Esophagus muscularis mucosa (tissue), 4 donors: ENCODE measurements around the gene DNAAF2. TPM values are rescaled to one million over a fixed set of nuclear protein-coding genes. Genes with fewer than 3 reads are reported as not detected.

ENCODE experiments used
- DNase-seq: peaks from one replicate; pipeline ENCODE4 v3.0.0-alpha.2; 2017; ENCODE audit errors: extremely low spot score
- H3K27ac ChIP-seq, 4 donors: fragments of 200-600 bp; sonication (generic); replicated peaks in 1 of 4; 1 replicate in 3 of 4; 2 replicates in 1 of 4; pipeline ENCODE4 v1.5.1; 2016 to 2019; ENCODE audit warnings: mild to moderate bottlenecking in 1 of 4
- H3K27me3 ChIP-seq, 4 donors: fragments of 200-600 bp; sonication (generic); one replicate each; pipeline versions ENCODE4 v1.5.1 to v1.6.0; 2016 to 2019
- H3K36me3 ChIP-seq, 4 donors: fragments of 200-600 bp; sonication (generic); one replicate each; pipeline ENCODE4 v1.5.1; 2016 to 2019
- H3K4me1 ChIP-seq, 4 donors: fragments of 200-600 bp; sonication (generic); one replicate each; pipeline ENCODE4 v1.5.1; 2016 to 2019
- H3K4me3 ChIP-seq, 4 donors: fragments of 200-600 bp; sonication (generic); 1 replicate in 2 of 4; 2 replicates in 2 of 4; pipeline ENCODE4 v1.5.1; 2016 to 2019; ENCODE audit warnings: mild to moderate bottlenecking in 4 of 4, moderate library complexity in 1 of 4
- H3K9me3 ChIP-seq, 4 donors: fragments of 200-600 bp; sonication (generic); 1 replicate in 3 of 4; 2 replicates in 1 of 4; pipeline ENCODE4 v1.5.1; 2016 to 2019
- CTCF ChIP-seq, 3 experiments: fragments of 200-600 bp in 2 of 3; fragments of 450-650 bp in 1 of 3; sonication (generic) in 2 of 3; IDR thresholded peaks; one replicate each; pipeline ENCODE4 v1.5.1; 2017 to 2019; ENCODE audit warnings: antibody characterized with exemption in 3 of 3, mild to moderate bottlenecking in 2 of 3, moderate library complexity in 1 of 3
- EP300 ChIP-seq: sonication (generic); formaldehyde crosslinking; IDR thresholded peaks from one replicate; pipeline ENCODE4 v1.6.1; 2017; ENCODE audit warnings: antibody characterized with exemption
- POLR2A ChIP-seq: fragments of 450-650 bp; IDR thresholded peaks from one replicate; pipeline ENCODE4 v1.6.1; 2017; ENCODE audit warnings: antibody characterized with exemption, moderate library complexity, mild to moderate bottlenecking, low read depth
- POLR2AphosphoS5 ChIP-seq, 2 donors: sonication (generic); formaldehyde crosslinking; IDR thresholded peaks; one replicate each; pipeline ENCODE4 v1.6.1; 2017; ENCODE audit warnings: antibody characterized with exemption in 2 of 2
- WGBS: methylation state at CpG from one replicate; pipeline ENCODE4 v1.1.5; 2018; 5-methylcytosine and 5-hydroxymethylcytosine counted together
- intact Hi-C: fragments of 100-400 bp; cut with DNase I; formaldehyde crosslinking; loops from one replicate; pipeline ENCODE4 v1.15.1; 2023
- small RNA-seq, 3 donors: library from RNA; depleted of rRNA; stranded (forward); fragments of <200 nt; gene quantifications; one replicate each; pipeline ENCODE3, GENCODE V24; 2016
- total RNA-seq, 4 donors: library from RNA; depleted of rRNA; stranded (reverse); fragments of >200 nt; gene quantifications; one replicate each; pipeline versions ENCODE4 v1.1.0 to v1.2.1, GENCODE V29; 2016

Gene DNAAF2
- total RNA-seq, 4 donors from 2014 or later, result 6.5 to 8.8 (median 7.6) TPM

GRCh38 chr14:49578141-49578540 is 56.9 kb downstream of the DNAAF2 start:
- H3K27ac ChIP-seq, result no peak overlapping the region
- peaks cover 7 to 52% (median 37%) of the 10 kb centered on the region in 4 donors for H3K36me3 ChIP-seq

More at GRCh38 chr14:49578141-49578540, 56.9 kb downstream of the DNAAF2 start:
- no peak for DNase-seq
- peaks cover 0 to 18% (median 14%) of the 10 kb centered on the region in 4 donors for H3K4me1 ChIP-seq
- H3K9me3 ChIP-seq, result no peaks in the 10 kb centered on the region
- H3K4me3 ChIP-seq, result no peak overlapping the region
- WGBS, result 100% methylated on average over 1 of the region's 1 CpG
- TF ChIP-seq POLR2AphosphoS5 (IDR thresholded peaks at IDR 0.05) (no peak), POLR2A (no peak), CTCF (IDR thresholded peaks at IDR 0.05) (no peak), EP300 (no peak)
- no peaks in the 10 kb centered on the region for H3K27me3 ChIP-seq
- intact Hi-C loops, result no loop called here

Small RNA genes lying within 50 kb of the gene (small RNA-seq; reads per million reads assigned to genes)
- 0 reads per million in 3 donors for gene AL139099.3
- 0 reads per million in 3 donors for gene AL139099.4
- gene RF00019, result 0 reads per million in 3 donors
- gene RNU6ATAC30P, result 0 reads per million in 3 donors

Other genes with a start within 250 kb of the DNAAF2 start
- 1,000 to 10,000 TPM in 3 of 4 donors, 100 to 1,000 TPM in 1; 795 to 7,884 (median 5,092) TPM for gene RPS29, start 48.9 kb downstream of the DNAAF2 start, total RNA-seq
- gene LRR1, start 36.3 kb downstream of the DNAAF2 start, total RNA-seq, result 10 to 100 TPM in 2 of 4 donors, 1 to 10 TPM in 2; 8.6 to 17.8 (median 10.3) TPM
- gene RPL36AL, start 14.6 kb downstream of the DNAAF2 start, total RNA-seq, result 100 to 1,000 TPM; 200 to 323 (median 277) TPM
- 10 to 100 TPM; 20.3 to 29.5 (median 24.1) TPM for gene MGAT2, start 14.4 kb downstream of the DNAAF2 start, total RNA-seq
- under 1 TPM in 3 of 4 donors, not detected in 1; 0.39 to 0.83 (median 0.46) TPM for gene POLE2, start 53.0 kb upstream of the DNAAF2 start, total RNA-seq
- gene KLHDC1, start 57.9 kb upstream of the DNAAF2 start, total RNA-seq, result 1 to 10 TPM; 7.6 to 8.3 (median 8.0) TPM
- gene KLHDC2, start 132.9 kb upstream of the DNAAF2 start, total RNA-seq, result 100 to 1,000 TPM in 1 of 4 donors, 10 to 100 TPM in 3; 72.2 to 102 (median 85.8) TPM
- gene NEMF, start 217.5 kb upstream of the DNAAF2 start, total RNA-seq, result 10 to 100 TPM; 40.6 to 71.0 (median 56.4) TPM